Stimulated activated CD8-positive, alpha-beta memory T cell treated with anti-CD3 and anti-CD28 coated beads, Interleukin-12 subunit alpha, Interleukin-12 subunit beta, amount 100 ng/mL, for 24 hours (primary cell): Measurements from ENCODE around the gene RCOR1.

ENCODE experiments used
- DNase-seq: peaks from one replicate; pipeline ENCODE4 v3.0.0-alpha.2; 2020; ENCODE audit errors: extremely low read depth

Gene RCOR1

DNA sequence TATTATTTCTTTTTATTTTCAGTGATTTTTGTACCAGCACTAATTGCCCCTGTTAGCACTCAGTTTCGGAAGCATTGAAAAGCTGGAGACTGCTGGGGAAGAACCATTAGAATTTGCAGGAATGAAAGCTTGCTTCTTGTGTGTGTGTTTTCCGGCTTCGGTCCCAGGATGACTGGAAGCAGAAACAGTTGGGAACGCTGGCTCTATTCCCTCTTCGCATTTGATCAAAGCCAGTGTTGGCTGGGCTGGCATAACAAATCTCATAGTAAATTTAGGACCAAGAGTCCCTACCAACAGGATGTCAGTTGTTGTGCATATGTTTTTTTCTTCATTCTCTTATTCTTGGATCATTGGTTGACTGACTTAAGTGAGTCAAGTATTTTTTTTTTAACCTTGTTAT lies 131.2 kb downstream of the RCOR1 start:
- no peak for DNase-seq

DNA sequence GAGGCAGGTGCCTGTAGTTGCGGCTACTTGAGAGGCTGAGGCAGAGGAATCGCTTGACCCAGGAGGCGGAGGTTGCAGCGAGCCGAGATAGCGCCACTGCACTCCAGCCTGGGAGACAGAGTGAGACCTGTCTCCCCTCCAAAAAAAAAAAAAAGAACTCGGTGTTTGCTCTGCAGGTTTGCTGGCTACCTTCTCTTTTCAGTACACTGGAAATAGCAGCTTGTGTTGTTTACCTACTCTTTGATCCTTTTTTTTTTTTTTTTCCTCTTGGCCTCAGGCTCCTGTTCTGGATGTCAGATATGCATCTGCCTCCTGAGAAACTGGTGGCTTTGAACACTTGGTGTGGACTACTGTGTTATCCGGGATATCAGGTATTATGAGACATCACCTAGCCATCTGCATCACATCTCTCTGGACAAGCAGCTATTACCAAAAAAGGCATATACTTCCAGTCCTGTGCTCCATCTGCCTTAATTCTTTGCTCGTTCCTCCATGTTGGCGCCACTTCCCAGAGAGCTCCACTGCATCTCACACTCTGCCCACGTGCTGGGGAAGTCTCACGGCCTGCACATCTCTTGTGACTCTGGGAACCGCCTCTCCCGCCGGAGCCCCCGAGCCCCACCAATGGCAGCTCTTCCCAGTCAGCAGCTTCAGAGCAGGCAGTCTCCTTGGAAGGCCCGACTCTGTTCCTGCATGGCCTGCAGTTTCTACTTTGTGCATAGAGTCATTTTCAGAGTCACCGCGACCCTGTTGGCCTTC lies 133.9 kb downstream of the RCOR1 start:
- no peak for DNase-seq

DNA sequence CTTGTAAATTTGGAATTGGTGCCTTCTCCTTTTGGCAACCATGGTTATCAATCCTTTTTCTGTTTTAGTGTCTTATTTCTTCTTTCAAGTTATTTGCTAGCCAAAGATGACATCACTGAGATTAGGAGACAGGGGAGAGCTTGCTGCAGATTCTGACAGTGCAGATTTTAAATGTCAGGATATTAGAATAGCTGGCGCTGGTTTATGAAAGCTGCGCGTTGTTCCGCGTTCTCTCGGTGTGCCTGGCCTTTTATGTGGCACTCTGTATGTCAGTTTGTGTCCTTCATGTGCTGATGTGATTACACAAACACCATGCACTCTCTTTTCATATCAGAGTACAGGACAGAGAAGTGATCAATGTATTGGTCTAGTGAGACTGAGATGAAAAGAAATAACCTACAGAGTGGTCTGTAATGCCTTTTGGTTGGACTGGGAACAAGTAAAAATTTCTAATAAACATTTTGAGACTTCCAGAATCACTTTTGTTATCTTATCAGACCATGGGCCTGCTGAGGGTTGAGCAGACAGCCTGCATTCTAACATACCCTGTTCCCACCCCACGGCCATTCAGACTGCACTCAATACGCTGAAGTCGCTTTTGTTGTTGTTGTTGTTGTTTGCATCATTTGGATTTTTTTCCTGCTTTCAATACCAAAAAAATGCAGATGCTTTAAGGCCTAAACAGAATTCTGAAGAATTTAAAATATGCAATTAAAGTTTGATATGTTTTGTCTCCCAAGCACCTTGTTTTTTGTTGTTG lies 135.1 kb downstream of the RCOR1 start:
- no peak for DNase-seq

DNA sequence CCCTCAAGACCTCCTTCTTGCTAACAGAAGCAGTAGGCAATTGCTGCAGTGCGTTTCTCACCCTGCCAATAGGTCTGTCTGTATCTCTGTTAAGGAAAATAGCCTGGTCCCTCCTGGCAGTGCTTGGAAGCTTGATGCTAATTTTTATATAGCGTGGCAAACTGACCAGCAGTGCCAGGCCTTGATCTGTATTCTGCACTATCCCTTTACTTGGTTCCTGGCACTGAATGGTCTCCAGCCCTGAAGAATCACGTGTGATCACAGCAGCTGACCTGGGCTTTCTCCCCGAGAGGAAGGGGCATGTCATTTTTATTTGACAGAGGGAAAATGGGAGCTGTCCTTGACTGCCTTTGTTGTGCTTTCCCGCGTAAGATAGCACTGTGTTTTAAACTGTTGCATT lies 136.1 kb downstream of the RCOR1 start:
- no peak for DNase-seq

DNA sequence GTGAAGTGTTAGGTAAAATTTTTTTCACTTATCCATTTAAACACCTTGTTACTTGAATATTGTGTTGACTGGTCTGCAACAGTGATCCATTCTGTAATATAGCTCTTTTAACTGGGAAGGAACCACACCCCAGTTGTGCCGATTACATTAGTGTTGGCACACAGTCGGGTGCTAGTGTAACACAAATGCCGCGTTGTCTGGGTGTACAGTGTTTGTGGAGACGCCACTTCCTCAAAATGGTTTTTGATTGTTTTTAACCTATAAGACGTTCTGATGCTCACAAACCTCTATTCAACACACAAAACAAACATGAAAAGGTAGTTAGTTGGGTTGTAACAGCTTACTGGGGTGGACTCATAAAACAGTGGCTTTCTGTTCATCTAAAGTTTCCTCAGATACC lies 136.8 kb downstream of the RCOR1 start:
- no peak for DNase-seq

DNA sequence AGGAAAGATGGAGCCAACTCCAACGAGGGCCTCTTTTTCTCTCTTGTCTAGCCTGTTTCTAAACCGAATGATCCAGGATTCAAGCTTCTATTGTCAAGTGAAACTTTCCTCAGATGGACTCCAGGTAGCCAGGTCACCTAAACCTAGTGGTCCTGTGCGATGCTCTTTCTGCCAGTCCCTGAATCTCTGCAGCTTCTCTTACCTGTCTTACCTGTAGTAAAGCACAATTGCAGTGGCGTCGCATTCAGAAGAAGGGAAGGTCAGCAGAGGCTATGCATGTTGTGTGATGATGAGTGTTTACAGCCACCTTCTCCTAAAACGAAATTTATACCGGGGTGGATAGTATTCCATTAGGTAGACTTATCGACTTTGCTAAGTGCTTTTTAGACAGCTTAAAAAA lies 137.4 kb downstream of the RCOR1 start:
- no peak for DNase-seq

DNA sequence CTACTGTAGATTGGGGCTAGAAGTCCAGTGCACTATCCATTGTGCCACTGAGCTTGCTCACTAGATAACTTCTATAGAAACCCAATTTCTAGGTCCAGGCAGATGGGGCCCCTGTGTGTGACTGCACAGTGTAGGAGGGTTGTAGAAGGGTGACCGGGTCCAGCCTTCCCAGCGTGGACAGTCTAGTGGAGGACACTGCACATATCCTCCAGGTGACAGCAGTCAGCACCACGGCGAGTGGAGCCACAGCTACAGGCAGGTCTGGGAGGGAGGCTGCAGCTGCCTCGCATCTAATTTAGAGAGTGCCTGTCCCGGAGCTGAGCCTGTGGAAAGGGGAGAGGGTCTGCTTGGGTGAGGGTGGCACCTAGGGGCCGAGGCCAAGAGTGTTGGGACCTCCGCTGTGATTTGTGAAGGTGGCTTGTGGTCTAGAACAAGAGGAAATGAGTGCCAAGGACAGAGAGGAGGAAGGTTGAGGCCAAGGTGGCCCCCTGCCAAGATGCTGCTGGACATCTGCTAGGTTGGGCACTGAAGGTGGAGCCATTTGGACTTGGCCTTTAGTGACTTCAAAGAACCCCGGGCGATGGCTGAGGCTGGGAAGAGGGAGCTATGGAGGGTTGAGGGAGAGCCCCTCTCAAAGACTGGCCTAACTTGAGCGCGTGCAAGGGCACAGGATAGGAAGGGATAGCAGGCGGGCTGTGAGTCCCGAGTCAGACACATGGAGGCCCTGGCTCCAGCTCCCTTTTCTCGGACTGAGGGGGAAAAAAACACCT lies 138.8 kb downstream of the RCOR1 start:
- no peak for DNase-seq

DNA sequence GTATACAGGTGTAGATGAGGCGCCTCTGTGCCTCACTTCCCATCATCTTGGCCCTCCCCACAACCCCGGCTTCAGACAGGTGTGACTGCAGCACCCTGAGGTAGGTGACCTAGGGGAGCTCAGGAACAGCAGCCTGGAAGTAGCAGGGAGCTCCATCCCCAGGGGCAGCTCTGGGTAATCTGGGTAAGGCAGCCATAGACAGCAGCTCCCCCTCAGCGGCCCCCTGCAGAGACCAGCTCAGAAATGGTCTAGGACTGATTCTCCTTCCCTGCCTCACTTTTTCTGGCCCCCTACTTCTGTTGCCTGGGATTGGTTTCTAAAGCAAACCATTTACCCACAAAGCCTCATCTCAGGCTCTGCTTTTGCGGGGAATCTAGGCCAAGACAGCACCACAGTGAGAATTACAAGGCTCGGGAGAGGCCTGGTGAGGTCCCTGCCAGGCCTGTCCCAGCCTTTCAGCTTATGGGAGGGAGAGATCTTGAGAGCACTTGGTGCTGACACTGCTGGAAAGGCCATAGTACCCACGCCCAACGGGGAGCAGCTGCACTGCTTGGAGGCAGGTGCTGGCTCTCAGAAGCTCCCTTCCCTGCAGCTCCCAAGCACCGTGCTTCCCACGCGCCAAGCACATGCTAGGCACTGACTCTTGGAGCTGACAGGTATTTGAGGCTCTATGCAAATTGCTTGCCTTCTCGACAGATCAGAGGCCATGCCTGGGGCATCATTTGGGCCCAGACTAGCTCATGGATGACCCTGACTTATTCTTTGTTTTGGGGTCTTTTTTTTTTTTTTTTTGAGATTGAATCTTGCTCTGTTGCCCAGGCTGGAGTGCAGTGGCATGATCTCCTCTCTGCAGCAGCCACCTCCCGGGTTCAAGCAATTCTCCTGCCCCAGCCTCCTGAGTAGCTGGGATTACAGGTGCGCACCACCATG lies 139.7 kb downstream of the RCOR1 start:
- no peak for DNase-seq

DNA sequence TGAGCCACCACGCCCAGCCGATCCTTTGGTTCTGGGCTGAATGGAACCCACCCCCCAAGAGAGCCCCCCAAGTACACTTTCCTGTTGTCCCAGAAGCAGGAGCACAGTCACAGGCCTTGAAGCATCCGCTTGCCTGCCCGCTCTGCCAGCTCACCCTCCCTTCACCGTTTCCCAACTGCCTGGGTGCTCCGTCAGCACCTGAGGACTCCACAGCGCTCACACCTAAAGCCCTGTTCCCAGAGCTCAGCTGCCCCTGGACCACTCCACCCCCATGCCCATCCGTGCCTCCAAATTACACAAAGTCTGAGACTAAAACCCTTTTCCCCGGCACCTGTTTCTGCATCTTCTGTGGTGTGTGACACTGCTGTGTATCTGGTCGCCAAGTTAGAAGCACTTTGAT lies 140.5 kb downstream of the RCOR1 start:
- DNase-seq = no peak

DNA sequence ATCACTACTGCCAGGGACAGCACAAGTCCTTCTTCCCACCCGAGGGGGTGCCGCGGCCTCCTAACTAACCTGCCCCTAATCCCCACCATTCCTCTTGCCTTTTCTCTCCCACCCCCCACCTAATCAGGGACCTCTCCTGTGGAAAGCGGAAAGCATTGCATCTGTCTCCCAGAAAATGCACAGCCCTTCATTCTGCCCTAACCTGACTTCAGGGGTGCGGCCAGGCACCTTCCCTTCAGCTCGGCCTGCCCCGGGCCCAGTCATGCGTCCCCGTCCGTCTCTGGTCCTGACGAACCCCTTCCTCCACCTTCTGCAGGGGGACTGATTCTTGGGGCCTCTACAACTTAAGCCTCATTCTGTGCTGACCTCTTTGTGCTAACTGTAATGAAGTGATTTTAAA lies 140.9 kb downstream of the RCOR1 start:
- no peak for DNase-seq

DNA sequence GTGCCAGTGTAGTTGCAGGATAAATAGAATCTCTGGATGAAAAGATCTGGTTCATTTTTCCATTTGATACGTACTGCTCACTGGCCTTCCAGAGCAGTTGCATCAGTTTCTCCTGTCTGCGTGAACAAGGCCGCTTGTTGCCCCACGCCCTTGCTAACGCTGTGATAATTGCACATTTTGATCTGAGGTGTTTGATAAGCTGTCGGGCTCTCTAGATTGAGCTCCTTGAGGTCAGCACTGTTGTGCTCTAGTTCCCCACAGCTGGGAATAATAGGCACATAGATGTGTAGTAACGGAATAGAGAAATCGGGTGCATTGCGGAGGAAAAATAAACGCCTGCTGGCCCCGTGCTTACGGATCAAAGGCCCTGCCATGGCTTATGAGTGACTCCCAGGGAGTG lies 142.0 kb downstream of the RCOR1 start:
- no peak for DNase-seq

DNA sequence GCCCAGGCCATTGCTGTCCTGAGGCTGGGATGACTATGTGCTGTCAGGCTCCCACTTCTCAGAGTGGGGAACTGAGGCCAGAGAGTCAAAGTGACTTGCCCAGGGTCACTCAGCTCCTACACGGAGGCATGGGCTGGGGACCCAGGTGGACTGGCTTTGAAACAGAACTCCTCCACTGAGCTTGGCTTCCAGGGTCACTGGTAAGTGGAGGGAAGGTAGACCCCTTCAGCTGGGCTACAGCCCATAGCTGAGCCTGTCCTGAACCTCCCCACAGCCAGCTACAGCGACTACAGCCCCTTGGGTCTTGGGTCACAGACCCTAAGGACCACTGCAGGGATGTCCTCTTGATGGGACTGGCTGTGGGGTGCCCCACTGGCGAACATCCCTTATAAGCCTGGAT lies 144.5 kb downstream of the RCOR1 start:
- no peak for DNase-seq

DNA sequence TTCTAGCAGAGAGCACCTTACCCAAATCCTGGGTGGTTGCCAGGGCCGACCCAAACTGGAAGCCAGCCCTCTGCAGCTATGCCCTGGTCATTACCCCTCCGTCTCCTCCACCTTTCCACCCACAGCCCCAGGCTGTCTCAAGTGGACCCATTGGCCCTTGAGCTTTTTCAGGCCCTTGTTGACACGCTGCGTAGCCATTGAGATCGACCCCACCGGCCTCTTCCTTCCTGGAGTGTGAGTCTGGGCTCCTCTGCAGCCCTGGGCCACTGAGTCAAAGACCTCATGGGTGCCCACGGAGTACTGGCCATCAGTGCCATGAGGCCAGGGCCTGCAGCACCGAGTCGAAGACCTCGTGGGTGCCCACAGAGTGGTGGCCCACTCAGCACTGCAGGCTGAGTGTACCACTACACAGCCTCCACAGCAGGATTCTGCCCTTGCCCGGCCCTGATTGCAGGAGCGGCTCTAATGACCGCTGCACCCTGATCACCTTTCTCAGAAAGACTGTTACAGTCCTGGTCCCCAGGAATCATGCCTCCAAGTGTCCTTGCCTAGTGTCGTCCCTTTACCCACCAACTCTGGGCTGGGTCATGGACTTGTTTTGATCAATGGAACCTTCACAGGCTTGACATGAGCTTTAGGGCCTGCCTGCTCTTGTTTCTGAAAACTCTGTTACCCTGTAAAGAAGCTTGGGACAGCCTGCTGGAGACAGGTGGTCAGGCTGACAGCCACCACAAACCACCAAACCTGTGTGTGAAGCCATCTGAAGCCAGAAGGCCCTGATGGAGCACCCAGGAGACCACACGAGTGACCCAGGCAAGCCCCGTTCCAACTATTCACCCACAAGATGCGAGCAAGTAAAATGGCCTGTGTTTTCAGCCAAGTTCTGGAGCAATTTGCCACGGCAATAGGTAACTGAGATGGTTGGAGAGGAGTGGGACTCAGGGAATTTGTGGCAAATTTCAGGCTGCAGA lies 145.2 kb downstream of the RCOR1 start:
- DNase-seq = no peak

DNA sequence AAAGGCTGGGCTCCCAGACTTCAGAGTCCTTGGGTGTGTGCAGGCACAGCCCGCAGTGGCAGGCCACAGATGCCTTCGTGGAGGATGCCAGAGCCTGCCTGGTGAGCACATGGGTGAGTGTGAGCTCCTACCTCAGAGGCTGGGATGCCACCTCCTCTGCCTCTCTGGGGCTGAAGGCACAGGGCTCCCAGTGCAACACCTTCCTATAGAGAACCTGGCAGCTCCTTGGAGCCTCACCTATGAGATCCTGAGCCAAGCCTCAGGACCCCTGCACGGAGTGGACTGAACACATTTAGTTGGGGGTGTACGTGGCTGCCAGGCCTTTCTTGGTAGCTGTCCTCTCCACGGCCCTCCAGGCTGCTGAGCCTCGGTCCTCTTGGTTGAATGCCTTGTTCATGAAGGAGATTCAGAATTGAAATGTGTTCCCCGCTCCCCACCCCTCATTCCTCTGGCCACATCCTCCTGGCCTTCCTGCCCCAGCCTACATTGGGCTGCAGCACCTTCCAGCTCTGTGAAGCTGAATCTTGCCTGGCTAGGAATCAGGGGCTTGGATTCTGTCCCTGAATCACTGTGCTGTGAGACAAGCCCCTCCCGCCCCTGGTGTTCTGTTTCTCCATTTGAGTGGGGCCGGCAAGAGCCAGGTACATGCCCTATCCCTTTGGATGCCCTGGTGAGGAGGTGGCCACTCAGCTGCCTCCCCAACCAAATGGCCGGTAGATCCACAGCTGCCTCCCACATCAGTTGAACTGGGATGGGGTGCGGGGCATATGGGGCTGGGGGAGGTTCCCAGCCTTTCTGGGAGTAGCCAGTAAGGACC lies 146.1 kb downstream of the RCOR1 start:
- no peak for DNase-seq

DNA sequence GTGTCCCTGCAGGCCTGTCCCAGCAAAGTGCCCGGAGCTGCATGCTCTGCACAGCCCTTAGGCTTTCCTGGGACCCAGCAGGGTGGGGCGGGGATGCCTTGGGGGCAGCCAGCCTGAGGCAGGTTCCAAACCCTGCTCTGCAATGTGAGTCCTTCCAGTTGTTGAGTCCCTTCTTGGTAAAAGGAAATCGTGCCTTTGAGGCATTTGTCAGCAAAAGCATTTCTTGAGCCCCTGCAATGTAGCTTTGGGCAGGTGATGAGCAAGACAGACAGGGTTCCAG lies 146.7 kb downstream of the RCOR1 start:
- no peak for DNase-seq

DNA sequence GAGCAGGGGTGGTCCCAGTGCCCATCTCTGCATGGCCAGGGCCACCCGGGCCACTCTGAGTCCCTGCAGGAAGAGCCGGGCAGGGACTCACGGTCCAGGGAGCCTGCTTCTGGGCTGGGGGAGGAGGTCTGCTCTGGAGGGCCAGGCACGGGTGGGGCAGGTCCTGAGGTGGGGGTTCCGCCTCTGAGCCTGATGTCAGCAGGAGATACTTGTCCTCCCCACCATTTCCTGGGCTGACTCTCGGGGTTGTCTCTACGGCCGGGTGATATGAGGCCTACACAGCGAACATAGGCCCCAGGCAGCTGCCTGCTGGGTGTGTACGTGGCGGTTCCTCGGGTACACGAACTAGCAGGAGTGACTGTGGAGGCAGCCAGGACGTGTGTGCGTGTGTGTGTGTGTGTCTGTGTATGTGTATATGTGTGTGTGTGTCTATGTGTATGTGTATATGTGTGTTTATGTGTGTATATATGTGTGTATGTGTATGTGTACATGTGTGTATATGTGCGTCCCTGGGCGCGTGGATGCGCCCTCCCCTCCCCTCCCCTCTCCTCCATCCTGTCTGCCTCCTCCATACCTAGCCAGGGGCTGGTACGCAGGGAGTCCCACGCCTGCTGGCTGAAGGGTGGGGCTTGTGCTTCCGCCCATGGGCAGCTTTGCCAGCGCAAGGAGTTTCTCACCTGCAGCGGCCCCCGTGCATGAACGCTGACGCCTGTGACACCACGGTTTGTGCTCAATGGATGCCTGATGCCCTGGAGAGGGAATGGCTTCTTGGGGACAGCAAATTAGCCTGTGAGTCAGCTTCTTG lies 154.4 kb downstream of the RCOR1 start:
- DNase-seq = no peak

DNA sequence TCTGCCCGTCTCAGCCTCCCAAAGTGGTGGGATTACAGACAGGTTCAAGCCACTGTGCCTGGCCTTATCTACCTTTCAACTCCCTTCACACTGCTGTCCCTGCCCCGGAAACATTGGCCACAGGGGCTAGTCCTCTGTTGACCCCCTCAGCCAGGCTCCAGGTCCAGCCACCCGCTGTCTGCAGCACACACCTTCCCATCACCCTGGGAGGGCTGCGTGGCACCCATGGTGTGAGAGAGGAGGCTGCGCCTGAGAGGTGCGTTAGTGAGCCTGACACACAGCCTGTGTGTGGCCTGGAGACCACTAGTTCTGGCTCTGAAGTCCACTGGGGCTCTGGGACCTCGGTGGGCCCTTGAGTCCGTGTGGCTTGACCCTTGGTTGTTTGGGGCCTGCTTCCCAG lies 156.4 kb downstream of the RCOR1 start:
- DNase-seq = no peak

DNA sequence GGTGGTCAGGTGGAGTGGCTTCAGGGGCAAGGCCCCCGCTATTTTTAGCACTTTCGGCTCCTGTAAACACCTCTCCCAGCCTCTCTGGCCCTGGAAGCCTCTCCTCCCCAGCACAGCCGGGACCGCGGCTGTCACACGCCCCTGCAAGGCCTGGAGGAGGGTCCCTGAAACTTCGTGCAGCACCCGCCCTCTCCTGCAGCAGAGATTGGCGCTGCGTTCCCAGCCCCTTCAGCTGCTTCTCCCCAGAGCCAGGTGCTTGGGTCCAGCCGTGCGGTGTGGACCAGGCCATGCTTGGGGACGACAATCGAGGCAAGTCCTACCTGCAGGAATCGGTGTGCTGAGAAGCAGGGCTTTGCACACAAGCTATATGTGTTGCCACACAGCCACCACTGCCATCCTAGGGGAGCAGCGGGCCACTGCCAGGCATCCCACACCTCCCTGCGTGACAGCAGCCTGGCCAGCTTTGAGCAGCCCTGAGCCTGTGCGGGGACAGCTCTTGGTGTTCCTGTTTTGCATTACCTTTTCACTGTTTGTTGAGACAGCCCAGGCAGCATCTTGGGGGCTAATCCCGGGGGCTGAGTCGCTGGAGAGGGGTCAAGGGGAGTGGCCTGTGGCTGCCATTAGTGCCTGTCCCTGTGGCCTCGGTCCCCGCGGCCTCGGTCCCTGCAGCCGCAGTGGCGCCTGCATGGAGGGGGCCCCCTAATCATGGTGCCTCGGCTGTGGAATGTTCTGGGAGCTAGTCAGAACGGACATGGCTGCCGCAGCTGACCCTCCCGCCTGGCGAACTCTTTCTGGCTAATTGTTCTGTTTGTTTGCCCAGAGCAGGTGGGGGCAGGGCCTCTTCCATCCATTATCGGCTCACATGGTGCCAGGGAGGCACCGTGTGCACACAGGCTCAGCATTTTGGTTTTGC lies 157.2 kb downstream of the RCOR1 start:
- DNase-seq = no peak
